Prostate gland (tissue), 2 donors: ENCODE data around the gene ZNF804B. TPM values are rescaled to one million over a fixed set of nuclear protein-coding genes. Genes with fewer than 3 reads are reported as not detected.

Source experiments
- DNase-seq: peaks from one replicate; pipeline ENCODE4 v3.0.0-alpha.2; 2019; ENCODE audit warnings: low spot score
- H3K27ac ChIP-seq, 2 donors: fragments of 200-600 bp; sonication (generic); 2 replicates each; pipeline ENCODE4 v1.5.1; 2017 to 2019
- H3K27me3 ChIP-seq: fragments of 200-600 bp; sonication (generic); replicated peaks from 2 replicates; pipeline ENCODE4 v1.5.1; 2019; ENCODE audit not compliant: insufficient read depth
- H3K36me3 ChIP-seq, 2 donors: fragments of 200-600 bp; sonication (generic); 1 replicate in 1 of 2; 2 replicates in 1 of 2; pipeline versions ENCODE4 v1.5.1 to v1.8.1; 2017 to 2019
- H3K4me1 ChIP-seq: fragments of 200-600 bp; sonication (generic); replicated peaks from 2 replicates; pipeline ENCODE4 v1.5.1; 2019
- H3K4me3 ChIP-seq, 2 donors: fragments of 200-600 bp; sonication (generic); 2 replicates each; pipeline ENCODE4 v1.5.1; 2017 to 2019
- H3K9me3 ChIP-seq: fragments of 200-600 bp; sonication (generic); 2 replicates; pipeline ENCODE4 v1.5.1; 2017
- POLR2A ChIP-seq: fragments of 450-650 bp; IDR thresholded peaks from one replicate; pipeline ENCODE4 v1.6.1; 2016; ENCODE audit warnings: antibody characterized with exemption, mild to moderate bottlenecking
- POLR2AphosphoS5 ChIP-seq: sonication (generic); formaldehyde crosslinking; IDR thresholded peaks from one replicate; pipeline ENCODE4 v1.6.1; 2017; ENCODE audit warnings: antibody characterized with exemption
- WGBS: methylation state at CpG from one replicate; pipeline ENCODE4 v1.1.5; 2018; 5-methylcytosine and 5-hydroxymethylcytosine counted together
- intact Hi-C: fragments of 100-400 bp; cut with DNase I; formaldehyde crosslinking; loops from one replicate; pipeline ENCODE4 v1.14.2; 2022
- total RNA-seq, 2 donors: library from RNA; depleted of rRNA; stranded (reverse); fragments of >200 nt; gene quantifications; one replicate each; pipeline ENCODE4 v1.1.0, GENCODE V29; 2016
- TF ChIP-seq, protein P1 (sequence below), 4 experiments: fragments of 200-600 bp in 2 of 4; fragments of 450-650 bp in 2 of 4; sonication (generic) in 2 of 4; IDR thresholded peaks; 1 replicate in 3 of 4; 2 replicates in 1 of 4; pipeline ENCODE4 v1.5.1; 2016 to 2019; ENCODE audit warnings: antibody characterized with exemption in 4 of 4, mild to moderate bottlenecking in 2 of 4, moderate library complexity in 2 of 4

The ZNF804B gene
- total RNA-seq, 2 donors from 2014 or later = 0.05 TPM; not detected in 1

- Histone ChIP-seq H3K9me3 (no peaks in the 10 kb centered on the region), H3K36me3 (no peaks in the 10 kb centered on the region), H3K27ac (no peak overlapping the region), H3K4me3 (no peak overlapping the region), H3K27me3 (no peaks in the 10 kb centered on the region), H3K4me1 (no peaks in the 10 kb centered on the region)
- TF ChIP-seq POLR2A (no peak), POLR2AphosphoS5 (no peak)
- TF ChIP-seq, protein P1, sequence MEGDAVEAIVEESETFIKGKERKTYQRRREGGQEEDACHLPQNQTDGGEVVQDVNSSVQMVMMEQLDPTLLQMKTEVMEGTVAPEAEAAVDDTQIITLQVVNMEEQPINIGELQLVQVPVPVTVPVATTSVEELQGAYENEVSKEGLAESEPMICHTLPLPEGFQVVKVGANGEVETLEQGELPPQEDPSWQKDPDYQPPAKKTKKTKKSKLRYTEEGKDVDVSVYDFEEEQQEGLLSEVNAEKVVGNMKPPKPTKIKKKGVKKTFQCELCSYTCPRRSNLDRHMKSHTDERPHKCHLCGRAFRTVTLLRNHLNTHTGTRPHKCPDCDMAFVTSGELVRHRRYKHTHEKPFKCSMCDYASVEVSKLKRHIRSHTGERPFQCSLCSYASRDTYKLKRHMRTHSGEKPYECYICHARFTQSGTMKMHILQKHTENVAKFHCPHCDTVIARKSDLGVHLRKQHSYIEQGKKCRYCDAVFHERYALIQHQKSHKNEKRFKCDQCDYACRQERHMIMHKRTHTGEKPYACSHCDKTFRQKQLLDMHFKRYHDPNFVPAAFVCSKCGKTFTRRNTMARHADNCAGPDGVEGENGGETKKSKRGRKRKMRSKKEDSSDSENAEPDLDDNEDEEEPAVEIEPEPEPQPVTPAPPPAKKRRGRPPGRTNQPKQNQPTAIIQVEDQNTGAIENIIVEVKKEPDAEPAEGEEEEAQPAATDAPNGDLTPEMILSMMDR (IDR thresholded peaks at IDR 0.05) = no peak
- no peak for DNase-seq
- intact Hi-C loops = no loop called here
These were observed 478.7 kb downstream of the ZNF804B start for GRCh38 chr7:89238156-89238555.

- no peak overlapping the region for H3K27ac ChIP-seq
- H3K4me1 ChIP-seq = no peaks in the 10 kb centered on the region
- H3K9me3 ChIP-seq = no peaks in the 10 kb centered on the region
- TF ChIP-seq, protein P1 (IDR thresholded peaks at IDR 0.05) = no peak
- TF ChIP-seq POLR2AphosphoS5 (no peak), POLR2A (no peak)
- DNase-seq = no peak
- no peaks in the 10 kb centered on the region for H3K27me3 ChIP-seq
- intact Hi-C loops = no loop called here
- H3K36me3 ChIP-seq = no peaks in the 10 kb centered on the region
- no peak overlapping the region for H3K4me3 ChIP-seq
These were observed 486.7 kb downstream of the ZNF804B start for GRCh38 chr7:89246196-89246595.

- no peak for DNase-seq
- H3K9me3 ChIP-seq = no peaks in the 10 kb centered on the region
- no peaks in the 10 kb centered on the region for H3K27me3 ChIP-seq
- intact Hi-C loops = no loop called here
- H3K36me3 ChIP-seq = no peaks in the 10 kb centered on the region
- no peaks in the 10 kb centered on the region for H3K4me1 ChIP-seq
- no peak overlapping the region for H3K4me3 ChIP-seq
- no peak overlapping the region for H3K27ac ChIP-seq
- TF ChIP-seq POLR2AphosphoS5 = no peak
- no peak for TF ChIP-seq POLR2A
- TF ChIP-seq, protein P1 (IDR thresholded peaks at IDR 0.05) = no peak
- WGBS = 92% methylated on average over 3 of the region's 3 CpGs
These were observed 487.7 kb downstream of the ZNF804B start for GRCh38 chr7:89247207-89247606.

- intact Hi-C loops = no loop called here
These were observed 499.6 kb downstream of the ZNF804B start for GRCh38 chr7:89259085-89259484.

GRCh38 chr7:89264126-89264525, 504.6 kb downstream of the ZNF804B start:
- H3K27me3 ChIP-seq = no peaks in the 10 kb centered on the region
- no peak for DNase-seq
- H3K27ac ChIP-seq = no peak overlapping the region
- H3K36me3 ChIP-seq = no peaks in the 10 kb centered on the region
- no peaks in the 10 kb centered on the region for H3K9me3 ChIP-seq
- intact Hi-C loops = no loop called here
- TF ChIP-seq POLR2AphosphoS5 = no peak
- TF ChIP-seq, protein P1 (IDR thresholded peaks at IDR 0.05) = no peak
- no peak for TF ChIP-seq POLR2A
- 69% methylated on average over 4 of the region's 4 CpGs for WGBS
- no peaks in the 10 kb centered on the region for H3K4me1 ChIP-seq
- no peak overlapping the region for H3K4me3 ChIP-seq

More at GRCh38 chr7:89259085-89259484, 499.6 kb downstream of the ZNF804B start:
- Histone ChIP-seq H3K27me3 (no peaks in the 10 kb centered on the region), H3K36me3 (no peaks in the 10 kb centered on the region), H3K4me1 (no peaks in the 10 kb centered on the region), H3K9me3 (no peaks in the 10 kb centered on the region), H3K27ac (no peak overlapping the region), H3K4me3 (no peak overlapping the region)
- WGBS = 85% methylated on average over 2 of the region's 2 CpGs
- no peak for DNase-seq
- TF ChIP-seq, protein P1 (IDR thresholded peaks at IDR 0.05) = no peak
- TF ChIP-seq POLR2AphosphoS5 (no peak), POLR2A (no peak)
